H9 (cell line): Measurements from ENCODE around the gene CFAP46. TPM values are rescaled to one million over a fixed set of nuclear protein-coding genes. Genes with fewer than 3 reads are reported as not detected.

Experiments
- DNase-seq: peaks from one replicate; pipeline ENCODE4 v3.0.0-alpha.2; 2017
- H2AFZ ChIP-seq: one replicate; pipeline ENCODE4 v1.6.1; 2013; ENCODE audit warnings: mild to moderate bottlenecking, low read length, control low read depth, moderate library complexity
- H2AK5ac ChIP-seq: 2 replicates; pipeline ENCODE4 v1.6.1; 2013; ENCODE audit warnings: low read length, control low read depth, mixed read lengths; ENCODE audit not compliant: insufficient read length
- H2BK120ac ChIP-seq: one replicate; pipeline ENCODE4 v1.6.1; 2013; ENCODE audit warnings: low read depth, mild to moderate bottlenecking, low read length, control low read depth, inconsistent platforms; ENCODE audit not compliant: poor library complexity, severe bottlenecking
- H2BK12ac ChIP-seq: 2 replicates; pipeline ENCODE4 v1.6.1; 2013; ENCODE audit warnings: low read length, control low read depth, mixed read lengths, low read depth; ENCODE audit not compliant: insufficient read length
- H2BK15ac ChIP-seq: 2 replicates; pipeline ENCODE4 v1.6.1; 2013; ENCODE audit warnings: low read depth, low read length, control low read depth
- H2BK20ac ChIP-seq: one replicate; pipeline ENCODE4 v1.6.1; 2013; ENCODE audit warnings: low read depth, mild to moderate bottlenecking, low read length, control low read depth, inconsistent platforms; ENCODE audit not compliant: poor library complexity, severe bottlenecking
- H2BK5ac ChIP-seq: 2 replicates; pipeline ENCODE4 v1.6.1; 2013; ENCODE audit warnings: low read length, control low read depth, mixed read lengths; ENCODE audit not compliant: insufficient read length
- H3K14ac ChIP-seq: 2 replicates; pipeline ENCODE4 v1.6.1; 2013; ENCODE audit warnings: low read length, control low read depth; ENCODE audit not compliant: insufficient read depth
- H3K18ac ChIP-seq: 2 replicates; pipeline ENCODE4 v1.6.1; 2013; ENCODE audit warnings: low read depth, mild to moderate bottlenecking, mixed read lengths, low read length, control low read depth; ENCODE audit not compliant: insufficient read length
- H3K23ac ChIP-seq: 2 replicates; pipeline ENCODE4 v1.6.1; 2013; ENCODE audit warnings: low read length, control low read depth, mixed read lengths, low read depth; ENCODE audit not compliant: insufficient read length
- H3K23me2 ChIP-seq: 2 replicates; pipeline ENCODE4 v1.6.1; 2013; ENCODE audit warnings: low read depth, mild to moderate bottlenecking, mixed read lengths, low read length, control low read depth; ENCODE audit not compliant: insufficient read length, poor library complexity, severe bottlenecking
- H3K27ac ChIP-seq: 2 replicates; pipeline ENCODE4 v1.5.1; 2013; ENCODE audit warnings: low read length, control low read depth, mixed read lengths, low read depth; ENCODE audit not compliant: insufficient read length
- H3K27me3 ChIP-seq: 2 replicates; pipeline ENCODE4 v1.6.1; 2013; ENCODE audit warnings: low read length, control low read depth, inconsistent platforms; ENCODE audit not compliant: insufficient read depth
- H3K4ac ChIP-seq: 2 replicates; pipeline ENCODE4 v1.6.1; 2013; ENCODE audit warnings: low read depth, mild to moderate bottlenecking, control low read depth, inconsistent platforms, low read length, moderate library complexity
- H3K4me1 ChIP-seq: 2 replicates; pipeline ENCODE4 v1.6.1; 2013; ENCODE audit warnings: low read length, control low read depth, inconsistent platforms; ENCODE audit not compliant: insufficient read depth
- H3K4me2 ChIP-seq: 2 replicates; pipeline ENCODE4 v1.6.1; 2013; ENCODE audit warnings: low read length, control low read depth, mixed read lengths; ENCODE audit not compliant: insufficient read length, insufficient read depth
- H3K56ac ChIP-seq: 2 replicates; pipeline ENCODE4 v1.6.1; 2013; ENCODE audit warnings: low read depth, mild to moderate bottlenecking, mixed read lengths, low read length, control low read depth; ENCODE audit not compliant: insufficient read length
- H3K79me1 ChIP-seq: 2 replicates; pipeline ENCODE4 v1.6.1; 2013; ENCODE audit warnings: low read depth, mild to moderate bottlenecking, moderate library complexity, low read length, control low read depth, inconsistent platforms; ENCODE audit not compliant: insufficient read depth, poor library complexity, severe bottlenecking
- H3K79me2 ChIP-seq: 2 replicates; pipeline ENCODE4 v1.6.1; 2013; ENCODE audit warnings: low read length, control low read depth, inconsistent platforms; ENCODE audit not compliant: insufficient read depth
- H3K9ac ChIP-seq: 2 replicates; pipeline ENCODE4 v1.6.1; 2013; ENCODE audit warnings: low read length, control low read depth, mixed read lengths; ENCODE audit not compliant: insufficient read length; ENCODE audit errors: extremely low read depth
- H3K9me3 ChIP-seq: one replicate; pipeline ENCODE4 v1.6.1; 2013; ENCODE audit warnings: low read depth, low read length, inconsistent platforms; ENCODE audit not compliant: control insufficient read depth
- H3T11ph ChIP-seq: one replicate; pipeline ENCODE4 v1.6.1; 2013; ENCODE audit warnings: mild to moderate bottlenecking, low read length, control low read depth, inconsistent platforms
- H4K20me1 ChIP-seq: one replicate; pipeline ENCODE4 v1.6.1; 2013; ENCODE audit not compliant: control insufficient read depth, insufficient read length, insufficient read depth
- H4K5ac ChIP-seq: 2 replicates; pipeline ENCODE4 v1.6.1; 2013; ENCODE audit warnings: low read depth, mild to moderate bottlenecking, mixed read lengths, low read length, control low read depth; ENCODE audit not compliant: insufficient read length
- H4K8ac ChIP-seq: replicated peaks from 2 replicates; pipeline ENCODE4 v1.6.1; 2013; ENCODE audit warnings: low read length, control low read depth, mixed read lengths, low read depth; ENCODE audit not compliant: insufficient read length
- H4K91ac ChIP-seq: 2 replicates; pipeline ENCODE4 v1.6.1; 2013; ENCODE audit warnings: low read depth, mild to moderate bottlenecking, moderate library complexity, mixed read lengths, low read length, control low read depth; ENCODE audit not compliant: insufficient read length
- H3K27ac Mint-ChIP-seq, 3 experiments: 2 replicates in 2 of 3; 3 replicates in 1 of 3; pipeline ENCODE4 v1.8.0; 2020 to 2021; ENCODE audit warnings: mixed read lengths in 3 of 3, mild to moderate bottlenecking in 1 of 3, moderate library complexity in 1 of 3
- H3K27me3 Mint-ChIP-seq: 2 replicates; pipeline ENCODE4 v1.8.0; 2021; ENCODE audit warnings: low read depth, mild to moderate bottlenecking, moderate library complexity, mixed read lengths
- H3K36me3 Mint-ChIP-seq, 3 experiments: 2 replicates in 2 of 3; 3 replicates in 1 of 3; pipeline ENCODE4 v1.8.0; 2020 to 2021; ENCODE audit warnings: low read depth in 3 of 3, mixed read lengths in 3 of 3; ENCODE audit not compliant: insufficient read depth in 1 of 3
- H3K4me1 Mint-ChIP-seq, 2 experiments: 2 replicates each; pipeline ENCODE4 v1.8.0; 2020; ENCODE audit warnings: mixed read lengths in 2 of 2
- H3K4me3 Mint-ChIP-seq, 2 experiments: 2 replicates in 1 of 2; 3 replicates in 1 of 2; pipeline ENCODE4 v1.8.0; 2020 to 2021; ENCODE audit warnings: mild to moderate bottlenecking in 2 of 2, mixed read lengths in 2 of 2, moderate library complexity in 1 of 2
- H3K9me3 Mint-ChIP-seq, 2 experiments: 2 replicates in 1 of 2; 3 replicates in 1 of 2; pipeline ENCODE4 v1.8.0; 2020; ENCODE audit warnings: mild to moderate bottlenecking in 2 of 2, mixed read lengths in 2 of 2, moderate library complexity in 1 of 2
- CTCF ChIP-seq: fragments of 200-600 bp; sonication (generic); conservative IDR thresholded peaks from 3 replicates; pipeline ENCODE4 v1.8.0; 2021; ENCODE audit warnings: antibody characterized with exemption, mild to moderate bottlenecking
- WGBS: extraction: QIAGEN DNeasy Blood & Tissue Kit; methylation state at CpG from one replicate; pipeline ENCODE4 v1.1.7; 2013; ENCODE audit warnings: missing lambda C conversion rate, low lambda C conversion rate, mixed read lengths; ENCODE audit not compliant: insufficient read length; ENCODE audit errors: extremely low coverage; 5-methylcytosine and 5-hydroxymethylcytosine counted together
- total RNA-seq: library from RNA; stranded (reverse); gene quantifications from 2 replicates; pipeline ENCODE4 v1.2.1, GENCODE V29; 2021

The CFAP46 gene
- total RNA-seq, 1 experiment from 2014 or later, result 3.1 TPM

GRCh38 chr10:132909491-132910071 is 32.8 kb downstream of the CFAP46 start:
- no peak for DNase-seq
- H3K27ac Mint-ChIP-seq, result no peak overlapping the region
- WGBS, result no CpG with 5 or more reads among the region's 21 CpGs

More at GRCh38 chr10:132909491-132910071, 32.8 kb downstream of the CFAP46 start:
- Mint-ChIP-seq H3K4me1 (peaks cover 14 to 26% of the 10 kb centered on the region in 2 experiments), H3K36me3 (no peaks in the 10 kb centered on the region), H3K9me3 (no peaks in the 10 kb centered on the region; a peak in 3 of 5 replicates), H3K4me3 (no peak overlapping the region), H3K27me3 (peaks cover 8% of the 10 kb centered on the region)
- Histone ChIP-seq H2BK120ac (no peak overlapping the region), H2BK15ac (no peak overlapping the region), H3K56ac (no peak overlapping the region), H4K91ac (no peak overlapping the region), H3K27me3 (no peaks in the 10 kb centered on the region), H3K9me3 (no peaks in the 10 kb centered on the region), H4K20me1 (no peaks in the 10 kb centered on the region), H3K79me2 (no peaks in the 10 kb centered on the region), H2BK20ac (no peak overlapping the region), H3K79me1 (no peaks in the 10 kb centered on the region), H2AFZ (no peak overlapping the region), H4K8ac (no peak overlapping the region), H3T11ph (no peak overlapping the region), H2BK5ac (no peak overlapping the region), H3K4me2 (no peak overlapping the region), H3K14ac (no peak overlapping the region), H4K5ac (no peak overlapping the region), H3K4me1 (no peaks in the 10 kb centered on the region), H3K23me2 (no peaks in the 10 kb centered on the region), H2AK5ac (no peak overlapping the region), H3K23ac (no peak overlapping the region), H3K18ac (no peak overlapping the region), H3K27ac (no peak overlapping the region), H3K9ac (no peak overlapping the region), H2BK12ac (no peak overlapping the region), H3K4ac (no peak overlapping the region)
- TF ChIP-seq CTCF, result no peak
